Measurements from ENCODE around the gene TCOF1. TPM values are rescaled to one million over a fixed set of nuclear protein-coding genes. Genes with fewer than 3 reads are reported as not detected.

The TCOF1 gene
- total RNA-seq, 4 donors from 2014 or later, result 9.4 to 40.0 (median 20.1) TPM

GRCh38 chr5:150316320-150316719 lies 41.2 kb upstream of the TCOF1 start:
- peak overlapping the region; percentile 65 to 74 for H3K27ac ChIP-seq
- DNase-seq, result no peak
- H3K4me1 ChIP-seq, result peaks cover 0 to 9% of the 10 kb centered on the region in 2 donors
- H3K9me3 ChIP-seq, result no peaks in the 10 kb centered on the region
- H3K27me3 ChIP-seq, result no peaks in the 10 kb centered on the region
- H3K36me3 ChIP-seq, result no peaks in the 10 kb centered on the region
- TF ChIP-seq POLR2A (IDR thresholded peaks at IDR 0.05) (no peak), CTCF (IDR thresholded peaks at IDR 0.05) (no peak)
- intact Hi-C loops (cut with DNase I; ENCODE audit: low total_unique reads), result no loop called here
- no peak overlapping the region for H3K4me3 ChIP-seq

- Histone ChIP-seq H3K36me3 (no peaks in the 10 kb centered on the region), H3K4me3 (no peak overlapping the region), H3K27ac (peak overlapping the region; percentile 65 to 74), H3K27me3 (no peaks in the 10 kb centered on the region), H3K4me1 (peaks cover 0 to 9% of the 10 kb centered on the region in 2 donors), H3K9me3 (no peaks in the 10 kb centered on the region)
- DNase-seq, result peak in 1 of 2 donors; percentile 76
- intact Hi-C loops (cut with DNase I; ENCODE audit: low total_unique reads), result no loop called here
- TF ChIP-seq POLR2A (IDR thresholded peaks at IDR 0.05), result no peak
- TF ChIP-seq CTCF (IDR thresholded peaks at IDR 0.05), result no peak
Measured at GRCh38 chr5:150317048-150318003, 40.2 kb upstream of the TCOF1 start.

- Histone ChIP-seq H3K36me3 (no peaks in the 10 kb centered on the region), H3K9me3 (no peaks in the 10 kb centered on the region), H3K4me1 (peaks cover 0 to 9% of the 10 kb centered on the region in 2 donors), H3K27me3 (no peaks in the 10 kb centered on the region), H3K27ac (peak overlapping the region; percentile 65 to 74), H3K4me3 (no peak overlapping the region)
- no peak for TF ChIP-seq CTCF (IDR thresholded peaks at IDR 0.05)
- TF ChIP-seq POLR2A (IDR thresholded peaks at IDR 0.05), result no peak
- no peak for DNase-seq
- intact Hi-C loops (cut with DNase I; ENCODE audit: low total_unique reads), result no loop called here
Measured at GRCh38 chr5:150318613-150319483, 38.6 kb upstream of the TCOF1 start.

GRCh38 chr5:150319484-150319790 lies 38.1 kb upstream of the TCOF1 start:
- Histone ChIP-seq H3K27me3 (no peaks in the 10 kb centered on the region), H3K9me3 (no peaks in the 10 kb centered on the region), H3K4me1 (peaks cover 0 to 9% of the 10 kb centered on the region in 2 donors), H3K4me3 (no peak overlapping the region), H3K36me3 (no peaks in the 10 kb centered on the region), H3K27ac (peak overlapping the region; percentile 36 to 74)
- no peak for DNase-seq
- TF ChIP-seq POLR2A (IDR thresholded peaks at IDR 0.05), result no peak
- no peak for TF ChIP-seq CTCF (IDR thresholded peaks at IDR 0.05)
- intact Hi-C loops (cut with DNase I; ENCODE audit: low total_unique reads), result no loop called here
